ENCODE results near the gene PTGDR2. TPM values are rescaled to one million over a fixed set of nuclear protein-coding genes. Genes with fewer than 3 reads are reported as not detected.

PTGDR2 gene
- total RNA-seq, 1 donor from 2014 or later: 0.12 TPM

- H3K4me3 Mint-ChIP-seq (ENCODE audit: unreplicated experiment): no peak overlapping the region
- peak; percentile 22 for DNase-seq (ENCODE audit: low spot score)
- no peaks in the 10 kb centered on the region for H3K36me3 Mint-ChIP-seq (ENCODE audit: low read depth)
- H3K9me3 Mint-ChIP-seq (ENCODE audit: low read depth): no peaks in the 10 kb centered on the region
- H3K27ac Mint-ChIP-seq (ENCODE audit: unreplicated experiment): peak overlapping the region; percentile 17
- peaks cover 2% of the 10 kb centered on the region for H3K27me3 Mint-ChIP-seq (ENCODE audit: low read depth)
- TF ChIP-seq CTCF (IDR thresholded peaks at IDR 0.05): no peak
- H3K4me1 Mint-ChIP-seq (ENCODE audit: low read depth): peaks cover 30% of the 10 kb centered on the region
These were observed 14.5 kb upstream of the PTGDR2 start for GRCh38 chr11:60870276-60870675.

GRCh38 chr11:60869451-60869825, 13.7 kb upstream of the PTGDR2 start:
- H3K27ac Mint-ChIP-seq (ENCODE audit: unreplicated experiment): no peak overlapping the region
- peaks cover 4% of the 10 kb centered on the region for H3K27me3 Mint-ChIP-seq (ENCODE audit: low read depth)

GRCh38 chr11:60868682-60869450, 13.1 kb upstream of the PTGDR2 start:
- TF ChIP-seq CTCF (IDR thresholded peaks at IDR 0.05): no peak
- Mint-ChIP-seq H3K36me3 (ENCODE audit: low read depth) (no peaks in the 10 kb centered on the region), H3K9me3 (ENCODE audit: low read depth) (no peaks in the 10 kb centered on the region), H3K27me3 (ENCODE audit: low read depth) (peaks cover 5% of the 10 kb centered on the region), H3K27ac (ENCODE audit: unreplicated experiment) (no peak overlapping the region), H3K4me3 (ENCODE audit: unreplicated experiment) (no peak overlapping the region), H3K4me1 (ENCODE audit: low read depth) (peaks cover 30% of the 10 kb centered on the region)
- peak; percentile 43 for DNase-seq (ENCODE audit: low spot score)

More at GRCh38 chr11:60869451-60869825, 13.7 kb upstream of the PTGDR2 start:
- Mint-ChIP-seq H3K4me1 (ENCODE audit: low read depth) (peaks cover 30% of the 10 kb centered on the region), H3K36me3 (ENCODE audit: low read depth) (no peaks in the 10 kb centered on the region), H3K4me3 (ENCODE audit: unreplicated experiment) (no peak overlapping the region), H3K9me3 (ENCODE audit: low read depth) (no peaks in the 10 kb centered on the region)
- peak; percentile 63 for DNase-seq (ENCODE audit: low spot score)
- TF ChIP-seq CTCF (IDR thresholded peaks at IDR 0.05): no peak

GRCh38 chr11:60867871-60868681, 12.3 kb upstream of the PTGDR2 start:
- no peaks in the 10 kb centered on the region for H3K36me3 Mint-ChIP-seq (ENCODE audit: low read depth)
- no peak for TF ChIP-seq CTCF (IDR thresholded peaks at IDR 0.05)

More at GRCh38 chr11:60867871-60868681, 12.3 kb upstream of the PTGDR2 start:
- Mint-ChIP-seq H3K27ac (ENCODE audit: unreplicated experiment) (no peak overlapping the region), H3K4me3 (ENCODE audit: unreplicated experiment) (no peak overlapping the region), H3K9me3 (ENCODE audit: low read depth) (no peaks in the 10 kb centered on the region), H3K27me3 (ENCODE audit: low read depth) (peaks cover 9% of the 10 kb centered on the region), H3K4me1 (ENCODE audit: low read depth) (peaks cover 25% of the 10 kb centered on the region)
- peak; percentile 40 for DNase-seq (ENCODE audit: low spot score)

All from chondrocyte (in vitro differentiated cells).